ENCODE results near the gene ACSL4.
"Not testable (repeated sequence)": the region's sequence is repeated elsewhere in the genome, so short reads cannot be mapped to it uniquely, and the experiment has no call there.

The ACSL4 gene

GRCh38 chrX:109667986-109668385, 65.1 kb downstream of the ACSL4 start:
- no peak overlapping the region for H3K4me3 ChIP-seq (ENCODE audit: low read length, poor library complexity, severe bottlenecking)
- no peaks in the 10 kb centered on the region for H3F3A ChIP-seq (ENCODE audit: low read depth)
- no peak overlapping the region for H2AFZ ChIP-seq (ENCODE audit: low read length)
- no peaks in the 10 kb centered on the region for H4K20me1 ChIP-seq (ENCODE audit: insufficient read depth, low read length, poor library complexity, severe bottlenecking)
- H3K4me1 ChIP-seq (ENCODE audit: insufficient read depth, low read length, poor library complexity, severe bottlenecking): no peaks in the 10 kb centered on the region
- no peaks in the 10 kb centered on the region for H3K79me2 ChIP-seq (ENCODE audit: insufficient read depth, low read length)
- H3K9ac ChIP-seq (ENCODE audit: low read depth, low read length, poor library complexity, severe bottlenecking): no peak overlapping the region
- H3K36me3 ChIP-seq (ENCODE audit: insufficient read depth, low read length): peaks cover 59% of the 10 kb centered on the region
- no peak overlapping the region for H3K4me2 ChIP-seq (ENCODE audit: low read depth, low read length, poor library complexity, severe bottlenecking)
- no peaks in the 10 kb centered on the region for H3K27me3 ChIP-seq (ENCODE audit: insufficient read depth, low read length, poor library complexity, severe bottlenecking)
- no peaks in the 10 kb centered on the region for H3K9me2 ChIP-seq (replicated peaks; ENCODE audit: low read depth, low read length)
- TF ChIP-seq CTCF (conservative IDR thresholded peaks at IDR 0.05; ENCODE audit: low read length) (no peak), EZH2phosphoT487 (IDR thresholded peaks at IDR 0.05; ENCODE audit: borderline replicate concordance) (no peak)
- no peaks in the 10 kb centered on the region for H3K9me3 ChIP-seq (ENCODE audit: insufficient read depth, low read depth, low read length)

- Histone ChIP-seq H3F3A (ENCODE audit: low read depth) (no peaks in the 10 kb centered on the region), H3K27me3 (ENCODE audit: insufficient read depth, low read length, poor library complexity, severe bottlenecking) (no peaks in the 10 kb centered on the region), H3K4me2 (ENCODE audit: low read depth, low read length, poor library complexity, severe bottlenecking) (no peak overlapping the region), H3K9me3 (ENCODE audit: insufficient read depth, low read depth, low read length) (no peaks in the 10 kb centered on the region), H2AFZ (ENCODE audit: low read length) (no peak overlapping the region), H3K9ac (ENCODE audit: low read depth, low read length, poor library complexity, severe bottlenecking) (no peak overlapping the region), H3K4me3 (ENCODE audit: low read length, poor library complexity, severe bottlenecking) (no peak overlapping the region), H4K20me1 (ENCODE audit: insufficient read depth, low read length, poor library complexity, severe bottlenecking) (no peaks in the 10 kb centered on the region), H3K36me3 (ENCODE audit: insufficient read depth, low read length) (peaks cover 65% of the 10 kb centered on the region), H3K79me2 (ENCODE audit: insufficient read depth, low read length) (no peaks in the 10 kb centered on the region), H3K9me2 (replicated peaks; ENCODE audit: low read depth, low read length) (no peaks in the 10 kb centered on the region), H3K4me1 (ENCODE audit: insufficient read depth, low read length, poor library complexity, severe bottlenecking) (no peaks in the 10 kb centered on the region)
- TF ChIP-seq EZH2phosphoT487 (IDR thresholded peaks at IDR 0.05; ENCODE audit: borderline replicate concordance) (no peak), CTCF (conservative IDR thresholded peaks at IDR 0.05; ENCODE audit: low read length) (no peak)
Observed at GRCh38 chrX:109660435-109661143, 72.5 kb downstream of the ACSL4 start.

DNA sequence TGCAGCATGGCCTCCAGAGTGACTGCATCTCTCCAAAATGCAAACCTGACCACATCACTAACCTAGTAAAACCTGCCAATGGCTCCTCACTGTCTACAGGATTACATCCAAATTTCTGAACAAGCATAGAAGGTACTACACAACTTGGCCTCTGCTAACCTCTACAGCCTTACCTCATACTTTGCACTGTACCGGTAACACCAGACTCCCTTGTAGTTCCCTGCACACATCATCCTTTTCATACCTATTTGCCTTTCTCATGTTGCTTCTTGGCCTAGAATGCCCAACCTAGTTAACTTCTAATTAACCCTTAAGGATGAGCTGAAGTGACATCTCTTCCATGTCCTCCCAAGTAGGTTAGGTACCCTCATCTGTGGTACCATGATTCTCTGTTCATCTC, 74.7 kb downstream of the ACSL4 start:
- no peaks in the 10 kb centered on the region for H4K20me1 ChIP-seq (ENCODE audit: insufficient read depth, low read length, poor library complexity, severe bottlenecking)
- no peak overlapping the region for H3K9ac ChIP-seq (ENCODE audit: low read depth, low read length, poor library complexity, severe bottlenecking)
- no peaks in the 10 kb centered on the region for H3K79me2 ChIP-seq (ENCODE audit: insufficient read depth, low read length)
- H2AFZ ChIP-seq (ENCODE audit: low read length): no peak overlapping the region
- H3K9me2 ChIP-seq (replicated peaks; ENCODE audit: low read depth, low read length): no peaks in the 10 kb centered on the region
- TF ChIP-seq CTCF (conservative IDR thresholded peaks at IDR 0.05; ENCODE audit: low read length): no peak
- TF ChIP-seq EZH2phosphoT487 (IDR thresholded peaks at IDR 0.05; ENCODE audit: borderline replicate concordance): no peak
- no peaks in the 10 kb centered on the region for H3K4me1 ChIP-seq (ENCODE audit: insufficient read depth, low read length, poor library complexity, severe bottlenecking)
- H3F3A ChIP-seq (ENCODE audit: low read depth): no peaks in the 10 kb centered on the region
- peaks cover 47% of the 10 kb centered on the region; the same call in 1 of the 2 replicates for H3K36me3 ChIP-seq (ENCODE audit: insufficient read depth, low read length)
- H3K4me2 ChIP-seq (ENCODE audit: low read depth, low read length, poor library complexity, severe bottlenecking): no peak overlapping the region
- no peaks in the 10 kb centered on the region for H3K9me3 ChIP-seq (ENCODE audit: insufficient read depth, low read depth, low read length)
- H3K4me3 ChIP-seq (ENCODE audit: low read length, poor library complexity, severe bottlenecking): no peak overlapping the region
- no peaks in the 10 kb centered on the region for H3K27me3 ChIP-seq (ENCODE audit: insufficient read depth, low read length, poor library complexity, severe bottlenecking)

GRCh38 chrX:109657364-109657763, 75.7 kb downstream of the ACSL4 start:
- H3K27me3 ChIP-seq (ENCODE audit: insufficient read depth, low read length, poor library complexity, severe bottlenecking); H3K4me3 ChIP-seq (ENCODE audit: low read length, poor library complexity, severe bottlenecking); H2AFZ ChIP-seq (ENCODE audit: low read length); H3K9me3 ChIP-seq (ENCODE audit: insufficient read depth, low read depth, low read length); H3K4me2 ChIP-seq (ENCODE audit: low read depth, low read length, poor library complexity, severe bottlenecking); H3K79me2 ChIP-seq (ENCODE audit: insufficient read depth, low read length); H3F3A ChIP-seq (ENCODE audit: low read depth); H3K9ac ChIP-seq (ENCODE audit: low read depth, low read length, poor library complexity, severe bottlenecking); H3K9me2 ChIP-seq (replicated peaks; ENCODE audit: low read depth, low read length); H4K20me1 ChIP-seq (ENCODE audit: insufficient read depth, low read length, poor library complexity, severe bottlenecking); H3K4me1 ChIP-seq (ENCODE audit: insufficient read depth, low read length, poor library complexity, severe bottlenecking): not testable (repeated sequence)
- H3K36me3 ChIP-seq (ENCODE audit: insufficient read depth, low read length): peaks cover 37% of the 10 kb centered on the region; the same call in 1 of the 2 replicates

Data from Loucy (cell line).